ENCODE results near the gene TTC28.
"Not testable (repeated sequence)": the region's sequence is repeated elsewhere in the genome, so short reads cannot be mapped to it uniquely, and the experiment has no call there.

The TTC28 gene

GRCh38 chr22:28074526-28074925, 605.1 kb downstream of the TTC28 start:
- in situ Hi-C loops (cut with HindIII; ENCODE audit: low pct_ligation_motif_present, low sequenced_read_pairs), result loop anchor here (25.0 kb wide), 1 partner anchor 513 kb away; no protein-coding TSS in a partner anchor
- DNase-seq, result no peak
- TF ChIP-seq, protein P1, sequence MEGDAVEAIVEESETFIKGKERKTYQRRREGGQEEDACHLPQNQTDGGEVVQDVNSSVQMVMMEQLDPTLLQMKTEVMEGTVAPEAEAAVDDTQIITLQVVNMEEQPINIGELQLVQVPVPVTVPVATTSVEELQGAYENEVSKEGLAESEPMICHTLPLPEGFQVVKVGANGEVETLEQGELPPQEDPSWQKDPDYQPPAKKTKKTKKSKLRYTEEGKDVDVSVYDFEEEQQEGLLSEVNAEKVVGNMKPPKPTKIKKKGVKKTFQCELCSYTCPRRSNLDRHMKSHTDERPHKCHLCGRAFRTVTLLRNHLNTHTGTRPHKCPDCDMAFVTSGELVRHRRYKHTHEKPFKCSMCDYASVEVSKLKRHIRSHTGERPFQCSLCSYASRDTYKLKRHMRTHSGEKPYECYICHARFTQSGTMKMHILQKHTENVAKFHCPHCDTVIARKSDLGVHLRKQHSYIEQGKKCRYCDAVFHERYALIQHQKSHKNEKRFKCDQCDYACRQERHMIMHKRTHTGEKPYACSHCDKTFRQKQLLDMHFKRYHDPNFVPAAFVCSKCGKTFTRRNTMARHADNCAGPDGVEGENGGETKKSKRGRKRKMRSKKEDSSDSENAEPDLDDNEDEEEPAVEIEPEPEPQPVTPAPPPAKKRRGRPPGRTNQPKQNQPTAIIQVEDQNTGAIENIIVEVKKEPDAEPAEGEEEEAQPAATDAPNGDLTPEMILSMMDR (IDR thresholded peaks at IDR 0.05; ENCODE audit: low read depth, low read length, missing control alignments), result no peak
- Histone ChIP-seq H3K27ac (no peak overlapping the region), H3K27me3 (replicated peaks) (no peaks in the 10 kb centered on the region), H3K4me3 (ENCODE audit: low read depth, low read length) (no peak overlapping the region), H3K36me3 (replicated peaks) (no peaks in the 10 kb centered on the region)

DNA sequence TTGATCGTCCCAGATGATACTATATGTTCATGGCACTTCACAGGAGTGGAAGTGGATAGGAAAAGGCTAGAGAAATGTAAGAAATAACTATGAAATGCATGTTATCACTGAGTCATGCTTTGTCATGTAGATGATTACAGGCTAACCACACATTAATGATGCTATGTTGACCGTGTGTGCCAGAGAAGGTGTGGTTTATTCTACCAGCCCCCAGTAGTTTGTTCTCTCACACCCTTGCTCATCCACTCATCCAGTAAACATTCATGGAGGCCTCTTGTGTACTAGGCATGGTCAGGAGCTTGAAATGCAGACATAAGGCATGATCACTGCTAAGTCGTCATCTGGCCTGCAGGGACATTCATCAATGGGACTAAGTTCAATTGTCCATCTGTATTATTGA, 607.6 kb downstream of the TTC28 start:
- TF ChIP-seq, protein P1 (IDR thresholded peaks at IDR 0.05; ENCODE audit: low read depth, low read length, missing control alignments), result no peak
- in situ Hi-C loops (cut with HindIII; ENCODE audit: low pct_ligation_motif_present, low sequenced_read_pairs), result loop anchor here (25.0 kb wide), 1 partner anchor 515 kb away; no protein-coding TSS in a partner anchor
- Histone ChIP-seq H3K27ac (no peak overlapping the region), H3K4me3 (ENCODE audit: low read depth, low read length) (no peak overlapping the region), H3K27me3 (replicated peaks) (no peaks in the 10 kb centered on the region), H3K36me3 (replicated peaks) (no peaks in the 10 kb centered on the region)
- DNase-seq, result no peak

DNA sequence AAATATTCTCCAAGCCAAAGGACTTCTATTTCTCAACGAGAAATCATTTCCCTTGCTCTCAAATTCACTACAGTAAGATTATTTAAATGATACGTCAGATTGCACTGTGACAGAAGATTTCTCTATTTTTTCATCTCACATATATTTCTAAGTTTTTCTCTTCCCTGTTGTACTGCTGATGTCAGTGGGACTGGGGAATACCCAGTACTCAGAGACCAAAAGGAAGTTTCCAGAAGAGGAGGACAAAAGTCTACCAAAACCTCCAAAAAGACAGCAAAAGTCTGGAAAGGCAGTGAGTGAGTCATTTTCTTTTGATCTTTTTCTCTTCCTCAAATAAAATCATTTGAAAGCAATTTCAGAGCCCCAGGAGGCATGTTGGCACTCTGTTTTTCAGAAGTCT, 610.8 kb downstream of the TTC28 start:
- no peak for DNase-seq
- Histone ChIP-seq H3K36me3 (replicated peaks) (no peaks in the 10 kb centered on the region), H3K27ac (no peak overlapping the region), H3K4me3 (ENCODE audit: low read depth, low read length) (no peak overlapping the region), H3K27me3 (replicated peaks) (no peaks in the 10 kb centered on the region)
- TF ChIP-seq, protein P1 (IDR thresholded peaks at IDR 0.05; ENCODE audit: low read depth, low read length, missing control alignments), result no peak
- in situ Hi-C loops (cut with HindIII; ENCODE audit: low pct_ligation_motif_present, low sequenced_read_pairs), result loop anchor here (25.0 kb wide), 1 partner anchor 518 kb away; no protein-coding TSS in a partner anchor

DNA sequence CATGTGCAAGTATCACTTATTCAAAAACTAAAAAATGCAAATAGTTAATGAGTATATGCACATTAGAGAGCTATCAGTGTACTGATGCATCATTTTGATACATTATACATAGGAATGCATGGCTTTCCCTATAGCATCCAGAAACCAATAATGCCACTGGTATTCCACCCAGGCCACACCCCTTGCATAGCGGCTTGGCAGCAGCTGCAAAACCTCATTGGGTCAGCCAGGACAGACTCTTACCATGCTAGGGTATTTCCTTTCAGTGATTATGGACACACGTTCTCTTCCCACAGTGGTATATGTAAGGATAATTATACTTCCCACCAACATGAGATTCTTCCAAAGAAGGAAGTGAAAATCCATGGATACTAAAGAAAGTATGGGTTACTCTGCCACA, 614.7 kb downstream of the TTC28 start:
- DNase-seq, result no peak
- Histone ChIP-seq H3K27me3 (replicated peaks) (no peaks in the 10 kb centered on the region), H3K27ac (no peak overlapping the region), H3K36me3 (replicated peaks) (no peaks in the 10 kb centered on the region), H3K4me3 (ENCODE audit: low read depth, low read length) (no peak overlapping the region)
- in situ Hi-C loops (cut with HindIII; ENCODE audit: low pct_ligation_motif_present, low sequenced_read_pairs), result loop anchor here (25.0 kb wide), 1 partner anchor 522 kb away; no protein-coding TSS in a partner anchor
- TF ChIP-seq, protein P1 (IDR thresholded peaks at IDR 0.05; ENCODE audit: low read depth, low read length, missing control alignments), result no peak

- TF ChIP-seq, protein P1 (IDR thresholded peaks at IDR 0.05; ENCODE audit: low read depth, low read length, missing control alignments), result no peak
- Histone ChIP-seq H3K27me3 (replicated peaks) (no peaks in the 10 kb centered on the region), H3K36me3 (replicated peaks) (no peaks in the 10 kb centered on the region), H3K4me3 (ENCODE audit: low read depth, low read length) (no peak overlapping the region), H3K27ac (no peak overlapping the region)
- no peak for DNase-seq
- in situ Hi-C loops (cut with HindIII; ENCODE audit: low pct_ligation_motif_present, low sequenced_read_pairs), result loop anchor here (25.0 kb wide), 1 partner anchor 524 kb away; no protein-coding TSS in a partner anchor
Measured at GRCh38 chr22:28063656-28064055, 616.0 kb downstream of the TTC28 start.

DNA sequence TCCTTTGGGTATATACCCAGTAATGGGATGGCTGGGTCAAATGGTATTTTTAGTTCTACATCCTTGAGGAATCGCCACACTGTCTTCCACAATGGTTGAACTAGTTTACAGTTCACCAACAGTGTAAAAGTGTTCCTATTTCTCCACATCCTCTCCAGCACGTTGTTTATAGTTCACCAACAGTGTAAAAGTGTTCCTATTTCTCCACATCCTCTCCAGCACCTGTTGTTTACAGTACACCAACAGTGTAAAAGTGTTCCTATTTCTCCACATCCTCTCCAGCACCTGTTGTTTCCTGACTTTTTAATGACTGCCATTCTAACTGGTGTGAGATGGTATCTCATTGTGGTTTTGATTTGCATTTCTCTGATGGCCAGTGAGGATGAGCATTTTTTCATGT, 619.0 kb downstream of the TTC28 start:
- H3K36me3 ChIP-seq (replicated peaks), result not testable (repeated sequence)

More for the DNA sequence above, 619.0 kb downstream of the TTC28 start:
- not testable (repeated sequence) for DNase-seq; H3K4me3 ChIP-seq (ENCODE audit: low read depth, low read length); H3K27ac ChIP-seq; H3K27me3 ChIP-seq (replicated peaks)
- in situ Hi-C loops (cut with HindIII; ENCODE audit: low pct_ligation_motif_present, low sequenced_read_pairs), result loop anchor here (25.0 kb wide), 1 partner anchor 527 kb away; no protein-coding TSS in a partner anchor

Data from brain microvascular endothelial cell (primary cell).